ENCODE data around the gene RPL23. TPM values are rescaled to one million over a fixed set of nuclear protein-coding genes. Genes with fewer than 3 reads are reported as not detected.

Gene RPL23
- total and polyA plus RNA-seq, 9 of the 15 experiments (the other 6 are each of a cell fraction or from before 2014, with no cell fraction given), result 1,745 to 3,667 (median 3,096) TPM

- no peaks in the 10 kb centered on the region for H3K27me3 ChIP-seq (ENCODE audit: control insufficient read depth in 2 of 2, insufficient read depth in 2 of 2, low read length in 2 of 2)
- WGBS (ENCODE audit: insufficient coverage, low coverage, missing lambda C conversion rate), result 94% methylated on average over 7 of the region's 7 CpGs
- TF ChIP-seq, protein P1, sequence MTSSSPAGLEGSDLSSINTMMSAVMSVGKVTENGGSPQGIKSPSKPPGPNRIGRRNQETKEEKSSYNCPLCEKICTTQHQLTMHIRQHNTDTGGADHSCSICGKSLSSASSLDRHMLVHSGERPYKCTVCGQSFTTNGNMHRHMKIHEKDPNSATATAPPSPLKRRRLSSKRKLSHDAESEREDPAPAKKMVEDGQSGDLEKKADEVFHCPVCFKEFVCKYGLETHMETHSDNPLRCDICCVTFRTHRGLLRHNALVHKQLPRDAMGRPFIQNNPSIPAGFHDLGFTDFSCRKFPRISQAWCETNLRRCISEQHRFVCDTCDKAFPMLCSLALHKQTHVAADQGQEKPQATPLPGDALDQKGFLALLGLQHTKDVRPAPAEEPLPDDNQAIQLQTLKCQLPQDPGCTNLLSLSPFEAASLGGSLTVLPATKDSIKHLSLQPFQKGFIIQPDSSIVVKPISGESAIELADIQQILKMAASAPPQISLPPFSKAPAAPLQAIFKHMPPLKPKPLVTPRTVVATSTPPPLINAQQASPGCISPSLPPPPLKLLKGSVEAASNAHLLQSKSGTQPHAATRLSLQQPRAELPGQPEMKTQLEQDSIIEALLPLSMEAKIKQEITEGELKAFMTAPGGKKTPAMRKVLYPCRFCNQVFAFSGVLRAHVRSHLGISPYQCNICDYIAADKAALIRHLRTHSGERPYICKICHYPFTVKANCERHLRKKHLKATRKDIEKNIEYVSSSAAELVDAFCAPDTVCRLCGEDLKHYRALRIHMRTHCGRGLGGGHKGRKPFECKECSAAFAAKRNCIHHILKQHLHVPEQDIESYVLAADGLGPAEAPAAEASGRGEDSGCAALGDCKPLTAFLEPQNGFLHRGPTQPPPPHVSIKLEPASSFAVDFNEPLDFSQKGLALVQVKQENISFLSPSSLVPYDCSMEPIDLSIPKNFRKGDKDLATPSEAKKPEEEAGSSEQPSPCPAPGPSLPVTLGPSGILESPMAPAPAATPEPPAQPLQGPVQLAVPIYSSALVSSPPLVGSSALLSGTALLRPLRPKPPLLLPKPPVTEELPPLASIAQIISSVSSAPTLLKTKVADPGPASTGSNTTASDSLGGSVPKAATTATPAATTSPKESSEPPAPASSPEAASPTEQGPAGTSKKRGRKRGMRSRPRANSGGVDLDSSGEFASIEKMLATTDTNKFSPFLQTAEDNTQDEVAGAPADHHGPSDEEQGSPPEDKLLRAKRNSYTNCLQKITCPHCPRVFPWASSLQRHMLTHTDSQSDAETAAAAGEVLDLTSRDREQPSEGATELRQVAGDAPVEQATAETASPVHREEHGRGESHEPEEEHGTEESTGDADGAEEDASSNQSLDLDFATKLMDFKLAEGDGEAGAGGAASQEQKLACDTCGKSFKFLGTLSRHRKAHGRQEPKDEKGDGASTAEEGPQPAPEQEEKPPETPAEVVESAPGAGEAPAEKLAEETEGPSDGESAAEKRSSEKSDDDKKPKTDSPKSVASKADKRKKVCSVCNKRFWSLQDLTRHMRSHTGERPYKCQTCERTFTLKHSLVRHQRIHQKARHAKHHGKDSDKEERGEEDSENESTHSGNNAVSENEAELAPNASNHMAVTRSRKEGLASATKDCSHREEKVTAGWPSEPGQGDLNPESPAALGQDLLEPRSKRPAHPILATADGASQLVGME (CRISPR knock-in tag; IDR thresholded peaks at IDR 0.05), result no peak
- no peak for TF ChIP-seq HMGXB4 (CRISPR knock-in tag; IDR thresholded peaks at IDR 0.05)
- TF ChIP-seq ZC3H11A (IDR thresholded peaks at IDR 0.05; ENCODE audit: low read depth, low read length), result no peak
- TF ChIP-seq, protein P2, sequence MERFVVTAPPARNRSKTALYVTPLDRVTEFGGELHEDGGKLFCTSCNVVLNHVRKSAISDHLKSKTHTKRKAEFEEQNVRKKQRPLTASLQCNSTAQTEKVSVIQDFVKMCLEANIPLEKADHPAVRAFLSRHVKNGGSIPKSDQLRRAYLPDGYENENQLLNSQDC (CRISPR knock-in tag; IDR thresholded peaks at IDR 0.05), result no peak
- no peak for TF ChIP-seq ZKSCAN3 (CRISPR knock-in tag; IDR thresholded peaks at IDR 0.05)
- H3K9ac ChIP-seq (ENCODE audit: insufficient read depth in 1 of 2, low read depth in 2 of 2, low read length in 2 of 2), result no peak overlapping the region
- H2AFZ ChIP-seq (ENCODE audit: low read depth, low read length), result no peak overlapping the region
- ChIA-PET CTCF (ENCODE audit: low intra/inter-chr PET ratio) (no interaction called here), POLR2A (no interaction called here)
- no peak for ATAC-seq
- no peak overlapping the region for H3K4me2 ChIP-seq (ENCODE audit: insufficient read depth, low read length)
- H3K4me3 ChIP-seq, result no peak overlapping the region
- H3K9me1 ChIP-seq (ENCODE audit: control insufficient read depth, insufficient read depth, low read length), result no peaks in the 10 kb centered on the region
- no peaks in the 10 kb centered on the region for H3K79me2 ChIP-seq (ENCODE audit: control insufficient read depth, insufficient read depth, low read length)
- no peaks in the 10 kb centered on the region for H3K9me3 ChIP-seq (replicated peaks; ENCODE audit: control insufficient read depth, insufficient read depth, low read depth, low read length)
- no peaks in the 10 kb centered on the region for H3K4me1 ChIP-seq (replicated peaks in 1 of 2; ENCODE audit: control insufficient read depth in 2 of 2, insufficient read depth in 2 of 2, low read length in 2 of 2)
- in situ Hi-C loops (cut with MboI) (no loop called here), intact Hi-C loops (cut with micrococcal nuclease) (no loop called here)
- no peaks in the 10 kb centered on the region for H4K20me1 ChIP-seq (replicated peaks; ENCODE audit: control insufficient read depth, insufficient read depth, low read length)
- no TSS peak for BruUV-seq (replicated peaks)
- peaks cover 85% of the 10 kb centered on the region for H3K36me3 ChIP-seq (ENCODE audit: control insufficient read depth, insufficient read depth, low read length)
- no peak for DNase-seq (ENCODE audit: extremely low read depth in 1 of 4, low spot score in 3 of 4)
- no peak for FAIRE-seq
- H3K27ac ChIP-seq (ENCODE audit: extremely low read depth, low read depth, low read length), result no peak overlapping the region
These were observed 43.7 kb downstream of the RPL23 start for GRCh38 chr17:38809828-38810227.
